GM21576 (cell line): Measurements from ENCODE around the gene GCNT2.
"Not testable (repeated sequence)": the region's sequence is repeated elsewhere in the genome, so short reads cannot be mapped to it uniquely, and the experiment has no call there.

Experiments used
- ATAC-seq: cut with Tn5 transposase; IDR thresholded peaks from one replicate; pipeline ENCODE4 v1.9.1; 2021; ENCODE audit warnings: mild to moderate bottlenecking, moderate library complexity; ENCODE audit not compliant: unreplicated experiment

The GCNT2 gene

DNA sequence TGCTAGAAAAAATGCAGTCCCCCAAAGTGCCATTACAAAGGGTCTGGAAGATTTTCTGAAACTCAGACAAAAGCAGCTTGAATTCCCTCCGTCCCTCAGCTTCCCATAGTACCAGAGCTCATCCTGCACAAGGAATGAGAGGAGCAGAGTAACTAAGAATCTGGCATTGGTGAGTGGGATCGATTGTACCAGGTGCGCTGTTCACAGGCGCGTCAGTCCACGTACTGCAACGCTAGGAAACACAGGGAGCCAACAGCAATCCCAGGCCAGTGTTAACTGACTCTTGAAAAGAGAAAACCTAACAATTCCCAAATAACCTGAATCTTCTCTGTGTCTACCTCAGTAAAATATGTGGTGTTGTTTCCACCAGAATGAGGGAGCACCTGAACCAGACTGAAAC, 77.9 kb downstream of the GCNT2 start:
- ATAC-seq, result no peak

DNA sequence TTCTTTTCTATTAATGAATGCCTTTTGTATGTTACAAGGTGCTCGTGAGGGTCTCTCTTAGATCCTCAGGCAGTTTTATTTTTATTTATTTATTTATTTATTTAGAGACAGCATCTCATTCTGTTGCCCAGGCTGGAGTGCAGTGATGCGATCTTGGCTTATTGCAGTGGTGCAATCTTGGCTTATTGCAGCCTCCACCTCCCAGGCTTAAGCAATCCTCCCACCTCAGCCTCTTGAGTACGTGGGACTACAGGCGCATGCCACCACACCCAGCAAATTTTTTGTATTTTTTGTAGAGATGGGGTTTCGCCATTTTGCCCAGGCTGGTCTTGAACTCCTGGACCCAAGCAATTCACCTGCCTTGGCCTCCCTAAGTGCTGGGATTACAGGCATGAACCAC, 79.5 kb downstream of the GCNT2 start:
- not testable (repeated sequence) for ATAC-seq

DNA sequence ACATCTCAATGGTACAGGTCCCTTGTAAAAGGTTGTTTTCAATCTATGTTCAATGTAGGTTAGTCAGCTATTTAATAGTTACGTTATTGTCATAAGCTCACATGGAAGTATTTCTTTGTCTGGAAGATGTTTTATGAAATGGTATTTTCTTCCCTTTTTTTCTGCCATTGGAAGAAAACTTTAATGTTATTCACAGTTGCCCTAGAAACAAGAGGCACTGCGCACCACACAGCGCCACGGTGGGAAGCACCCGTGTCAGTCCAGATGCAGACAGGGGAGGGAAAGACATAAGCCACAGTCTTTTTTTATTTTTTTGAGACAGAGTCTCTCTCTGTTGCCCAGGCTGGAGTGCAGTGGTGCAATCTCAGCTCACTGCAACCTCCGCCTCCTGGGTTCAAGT, 82.1 kb downstream of the GCNT2 start:
- ATAC-seq, result no peak

DNA sequence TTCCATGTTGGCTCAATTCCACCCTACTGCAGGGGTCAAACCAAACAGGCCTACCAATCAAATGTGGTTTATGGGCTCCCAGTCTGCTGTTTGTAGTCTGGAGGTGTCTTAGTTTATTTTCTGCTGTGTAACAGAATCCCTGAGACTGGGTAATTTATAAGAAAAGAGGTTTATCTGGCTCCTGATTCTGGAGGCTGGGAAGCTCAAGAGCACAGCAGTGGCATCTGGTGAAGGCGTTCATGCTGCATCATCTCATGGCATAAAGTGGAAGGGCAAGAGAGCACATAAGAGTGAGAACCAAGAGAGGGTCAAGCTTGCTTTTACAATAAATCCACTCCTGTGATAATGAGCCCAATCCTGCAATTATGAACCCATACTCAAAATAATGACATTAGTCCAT, 87.9 kb downstream of the GCNT2 start:
- no peak for ATAC-seq

DNA sequence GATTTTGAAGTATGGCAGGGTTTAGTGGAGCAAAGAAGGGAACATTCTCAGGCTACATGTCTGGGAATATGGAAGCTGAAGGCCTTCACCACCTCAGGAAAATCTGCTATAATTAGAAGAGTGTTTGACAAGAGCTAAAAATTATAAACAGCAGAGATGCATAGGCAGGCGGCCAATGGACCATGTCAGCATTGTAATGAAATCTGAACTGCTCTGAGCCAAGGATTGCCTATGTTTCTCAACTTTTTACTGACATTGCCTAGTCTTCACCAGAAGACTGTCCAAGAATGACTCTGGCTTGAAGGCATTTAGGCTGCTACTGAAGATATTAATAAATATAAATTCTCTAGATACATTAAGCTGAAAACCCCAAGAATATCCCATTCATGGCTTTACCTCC, 89.1 kb downstream of the GCNT2 start:
- no peak for ATAC-seq

DNA sequence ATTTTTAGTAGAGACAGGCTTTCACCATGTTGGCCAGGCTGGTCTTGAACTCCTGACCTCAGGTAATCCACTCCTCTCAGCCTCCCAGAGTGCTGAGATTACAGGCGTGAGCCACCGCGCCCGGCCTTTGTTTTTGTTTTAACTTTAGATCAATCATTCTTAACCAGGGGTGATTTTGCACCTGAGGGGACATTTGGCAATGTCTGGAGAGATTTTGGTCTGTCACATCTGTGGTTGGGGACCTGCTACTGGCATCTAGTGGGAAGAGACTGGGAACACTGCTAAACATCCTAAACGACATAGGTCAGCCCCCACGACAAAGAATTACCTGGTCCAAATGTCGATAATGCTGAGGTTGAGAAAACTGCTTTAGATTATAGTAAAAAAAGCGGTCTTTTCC, 91.0 kb downstream of the GCNT2 start:
- ATAC-seq, result no peak

DNA sequence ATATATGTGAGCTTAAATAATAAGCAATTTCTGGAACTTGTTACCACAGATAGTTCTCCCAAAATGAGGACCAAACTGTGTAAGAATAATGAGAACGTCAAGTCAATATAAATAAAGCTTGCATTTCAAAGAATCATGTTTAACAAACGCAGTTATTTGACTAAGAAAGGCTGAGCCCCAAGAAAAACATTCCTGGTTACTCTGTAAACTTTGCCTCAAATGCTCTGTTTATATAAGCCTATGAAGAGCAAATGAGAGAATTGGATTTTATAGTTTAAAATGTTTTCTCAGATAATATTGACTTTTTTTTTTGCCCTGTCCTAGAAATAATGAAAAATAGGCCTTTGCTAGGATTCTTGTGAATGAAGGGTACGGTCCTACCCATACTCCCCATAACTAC, 91.9 kb downstream of the GCNT2 start:
- no peak for ATAC-seq

DNA sequence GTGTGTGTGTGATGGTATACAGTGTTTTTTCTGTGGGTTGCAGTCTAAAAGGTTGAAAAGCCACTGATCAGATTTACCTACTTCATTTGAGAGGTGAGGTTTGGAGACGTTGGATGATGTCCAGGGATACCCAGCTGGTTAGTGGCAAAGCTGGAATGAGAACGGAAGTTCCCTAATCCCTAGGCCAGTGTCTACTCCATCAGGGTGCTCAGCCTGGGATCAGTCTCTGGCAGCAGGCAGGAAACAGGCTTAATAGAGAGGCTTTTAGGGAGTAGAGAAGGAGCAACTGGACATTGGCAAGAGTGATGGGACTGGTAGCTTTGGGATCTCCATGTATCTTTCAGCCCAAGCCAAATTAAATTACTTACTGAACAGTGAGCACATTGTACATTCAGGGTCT, 92.6 kb downstream of the GCNT2 start:
- ATAC-seq, result no peak

DNA sequence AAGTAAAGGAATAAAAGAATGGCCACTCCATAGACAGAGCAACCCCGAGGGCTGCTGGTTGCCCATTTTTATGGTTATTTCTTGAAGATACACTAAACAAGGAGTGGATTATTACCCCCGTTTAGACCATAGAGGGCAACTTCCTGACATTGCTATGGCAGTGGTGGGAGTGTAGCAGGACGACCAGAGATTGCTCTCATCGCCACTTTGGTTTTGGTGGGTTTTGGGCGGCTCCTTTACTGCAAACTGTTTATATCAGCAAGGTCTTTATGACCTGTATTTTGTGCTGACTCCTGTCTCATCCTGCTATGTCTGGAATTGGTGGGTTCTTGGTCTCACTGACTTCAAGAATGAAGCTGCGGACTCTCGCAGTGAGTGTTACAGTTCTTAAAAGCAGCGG, 94.5 kb downstream of the GCNT2 start:
- ATAC-seq, result no peak

DNA sequence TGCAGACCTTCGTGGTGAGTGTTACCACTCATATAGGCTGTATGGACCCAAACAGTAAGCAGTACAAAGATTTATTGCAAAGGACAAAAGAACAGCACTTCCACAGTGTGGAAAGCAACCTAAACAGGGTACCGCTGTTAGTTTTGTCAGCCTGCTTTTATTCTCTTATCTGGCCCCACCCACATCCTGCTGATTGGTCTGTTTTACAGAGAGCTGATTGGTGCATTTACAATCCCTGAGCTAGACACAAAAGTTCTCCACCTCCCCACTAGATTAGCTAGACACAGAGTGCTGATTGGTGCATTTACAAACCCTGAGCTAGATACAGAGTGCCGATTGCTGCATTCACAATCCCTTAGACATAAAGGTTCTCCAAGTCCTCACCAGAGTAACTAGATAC, 95.1 kb downstream of the GCNT2 start:
- ATAC-seq, result not testable (repeated sequence)

DNA sequence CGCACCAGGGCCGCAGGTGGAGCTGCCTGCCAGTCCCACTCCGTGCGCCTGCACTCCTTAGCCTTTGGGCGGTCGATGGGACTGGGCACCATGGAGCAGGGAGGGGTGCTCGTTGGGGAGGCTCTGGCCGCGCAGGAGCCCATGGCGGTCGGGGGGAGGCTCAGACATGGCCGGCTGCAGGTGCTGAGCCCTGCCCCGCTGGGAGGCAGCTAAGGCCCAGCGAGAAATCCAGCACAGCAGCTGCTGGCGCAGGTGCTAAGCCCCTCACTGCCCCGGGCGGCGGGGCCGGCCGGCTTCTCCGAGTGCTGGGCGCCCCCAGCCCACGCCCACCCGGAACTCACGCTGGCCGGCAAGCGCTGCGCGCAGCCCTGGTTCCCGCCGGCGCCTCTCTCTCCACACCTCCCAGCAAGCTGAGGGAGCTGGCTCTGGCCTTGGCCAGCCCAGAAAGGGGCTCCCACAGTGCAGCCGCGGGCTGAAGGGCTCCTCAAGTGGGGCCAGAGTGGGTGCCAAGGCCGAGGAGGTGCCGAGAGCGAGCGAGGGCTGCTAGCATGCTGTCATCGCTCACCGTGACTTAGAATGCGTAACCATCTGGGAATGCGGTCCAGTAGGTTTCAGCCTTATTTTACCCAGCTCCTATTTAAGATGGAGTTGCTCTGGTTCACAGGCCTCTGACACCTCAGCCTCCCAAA, 96.0 kb downstream of the GCNT2 start:
- no peak for ATAC-seq

DNA sequence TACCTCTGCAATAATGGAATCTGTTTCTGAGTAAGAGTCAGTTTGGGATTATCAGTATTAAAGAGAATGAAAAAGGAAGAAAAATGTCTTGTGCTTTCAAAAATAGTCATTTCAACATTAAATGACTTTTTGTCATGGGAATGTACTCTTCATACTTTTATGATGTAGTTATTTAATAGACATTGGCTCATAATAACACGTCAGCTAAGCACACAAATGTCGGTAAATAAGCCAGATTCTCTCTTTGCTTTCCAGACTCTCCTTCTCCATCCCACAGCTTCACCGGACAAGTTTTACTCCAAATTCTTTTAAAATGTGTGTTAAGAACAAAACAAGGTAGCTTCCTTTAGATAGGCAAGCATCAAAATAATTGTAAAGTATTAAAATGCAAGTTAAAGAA, 97.3 kb downstream of the GCNT2 start:
- no peak for ATAC-seq

DNA sequence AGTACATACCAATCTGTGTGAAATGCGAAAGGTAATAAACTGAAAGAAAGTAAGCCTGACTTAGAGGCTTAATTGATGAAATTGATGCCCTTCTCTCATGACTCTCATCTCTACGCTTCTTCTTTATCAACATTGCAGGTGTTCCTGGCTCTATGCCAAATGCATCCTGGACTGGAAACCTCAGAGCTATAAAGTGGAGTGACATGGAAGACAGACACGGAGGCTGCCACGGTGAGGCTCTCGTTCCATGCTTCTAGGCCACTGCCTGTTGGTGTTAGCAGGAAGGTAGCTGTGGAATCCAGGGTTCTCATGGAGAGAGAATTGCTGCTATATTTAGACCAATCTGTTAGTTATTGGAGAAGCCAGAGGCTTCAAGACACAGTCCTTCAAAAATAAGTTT, 100.1 kb downstream of the GCNT2 start:
- no peak for ATAC-seq

DNA sequence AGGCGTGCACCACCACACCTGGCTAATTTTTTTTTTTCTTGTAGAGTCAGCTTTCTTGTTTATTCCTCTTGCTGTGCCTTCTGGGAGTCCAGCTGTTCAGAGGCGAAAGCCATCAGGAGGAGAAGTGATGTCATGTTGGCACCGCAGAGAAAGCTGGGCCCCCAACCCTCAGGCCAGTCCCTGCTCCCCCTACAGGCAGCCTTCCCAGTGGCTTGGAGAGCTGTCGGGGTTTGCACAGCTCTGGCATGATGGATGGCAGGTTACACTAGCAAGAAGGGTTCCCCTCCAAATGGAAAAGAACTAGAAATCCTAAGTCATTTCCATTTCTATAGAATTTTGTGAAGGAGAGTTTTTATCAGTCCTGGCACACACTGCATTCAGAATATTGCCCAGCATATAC, 100.7 kb downstream of the GCNT2 start:
- no peak for ATAC-seq

DNA sequence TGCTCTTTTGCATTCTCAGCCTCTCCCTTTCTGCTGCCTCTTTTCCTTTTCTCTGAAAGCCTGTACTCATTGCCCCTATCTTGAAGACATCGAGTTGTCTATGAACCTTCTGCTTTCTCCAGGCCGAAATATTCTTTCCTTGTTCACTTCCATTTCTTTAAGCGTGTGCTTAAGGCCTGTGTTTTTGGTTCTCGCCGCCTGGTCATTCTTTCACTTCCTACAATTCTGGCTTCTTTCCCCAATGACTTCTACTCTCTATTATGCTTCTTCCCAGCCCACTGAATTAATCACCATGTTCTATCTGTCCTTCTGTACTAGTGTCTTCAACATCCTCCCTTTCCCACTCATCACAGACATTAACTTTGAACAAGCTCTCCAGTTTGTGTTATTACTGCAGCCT, 103.7 kb downstream of the GCNT2 start:
- ATAC-seq, result no peak

DNA sequence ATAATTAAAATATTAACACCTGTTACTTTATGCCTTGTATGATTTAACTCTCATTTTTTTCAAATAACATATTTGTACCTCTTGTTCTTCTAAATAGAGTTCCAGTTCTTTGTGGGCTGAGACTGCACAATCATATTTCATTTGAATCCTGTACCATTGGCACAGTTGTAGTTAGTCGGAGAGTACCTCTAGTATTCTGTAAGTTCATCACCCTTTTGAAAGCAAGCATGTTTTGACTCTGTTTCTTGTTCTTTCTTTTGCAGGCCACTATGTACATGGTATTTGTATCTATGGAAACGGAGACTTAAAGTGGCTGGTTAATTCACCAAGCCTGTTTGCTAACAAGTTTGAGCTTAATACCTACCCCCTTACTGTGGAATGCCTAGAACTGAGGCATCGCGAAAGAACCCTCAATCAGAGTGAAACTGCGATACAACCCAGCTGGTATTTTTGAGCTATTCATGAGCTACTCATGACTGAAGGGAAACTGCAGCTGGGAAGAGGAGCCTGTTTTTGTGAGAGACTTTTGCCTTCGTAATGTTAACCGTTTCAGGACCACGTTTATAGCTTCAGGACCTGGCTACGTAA, 105.1 kb downstream of the GCNT2 start:
- ATAC-seq, result peak; percentile 51

DNA sequence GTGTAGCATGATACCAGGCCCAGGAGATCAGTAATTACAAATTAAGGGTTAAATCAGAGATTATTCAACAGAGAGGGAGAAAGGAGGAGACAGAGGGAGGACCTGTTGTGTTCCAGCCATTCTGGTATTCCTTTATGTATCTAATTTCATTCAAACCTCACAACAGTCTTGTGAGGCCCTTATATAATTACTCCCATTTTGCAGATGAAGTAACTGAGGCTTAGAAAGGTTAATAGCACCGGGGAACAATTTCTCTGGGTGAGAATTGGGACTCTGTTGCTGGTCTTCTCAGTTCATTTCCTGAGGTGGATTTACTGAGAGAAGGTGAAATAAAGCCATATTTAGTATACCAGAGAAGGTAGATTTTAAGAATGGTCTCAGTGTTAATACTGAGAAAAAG, 106.6 kb downstream of the GCNT2 start:
- ATAC-seq, result no peak

DNA sequence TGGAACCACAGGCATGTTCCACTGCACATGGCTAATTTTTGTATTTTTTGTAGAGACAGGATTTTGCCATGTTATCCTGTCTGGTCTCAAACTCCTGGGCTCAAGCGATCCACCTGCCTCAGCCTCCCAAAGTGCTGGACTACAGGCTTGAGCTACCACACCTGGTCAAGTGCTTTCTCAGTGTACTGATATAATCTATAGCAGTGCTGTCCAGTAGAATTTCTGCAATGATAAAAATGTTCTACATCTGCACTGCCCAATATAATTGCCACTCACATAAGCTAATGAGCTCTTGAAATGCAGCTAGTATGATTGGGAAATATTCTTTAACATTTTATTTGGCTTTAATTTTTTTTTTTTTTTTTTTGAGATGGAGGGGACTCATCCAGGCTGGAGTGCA, 109.0 kb downstream of the GCNT2 start:
- no peak for ATAC-seq

DNA sequence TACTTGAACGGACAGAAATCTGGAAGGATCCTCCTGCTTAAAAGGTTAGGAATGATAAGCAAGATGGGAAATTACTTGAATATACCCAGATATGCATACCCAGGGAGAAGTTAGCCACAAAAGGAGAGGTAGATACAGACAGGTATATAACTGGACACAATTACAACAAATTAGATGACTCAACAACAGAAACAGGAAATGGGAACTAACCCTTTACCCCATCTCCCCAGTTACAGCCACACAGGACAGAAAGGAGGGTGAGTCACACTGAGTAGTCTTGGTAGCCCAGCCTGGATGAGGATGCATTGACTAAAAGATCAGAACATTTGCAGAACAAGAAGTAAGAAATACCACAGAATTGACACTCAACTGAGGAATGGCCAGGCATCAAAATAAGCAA, 112.1 kb downstream of the GCNT2 start:
- peak; percentile 96 for ATAC-seq

DNA sequence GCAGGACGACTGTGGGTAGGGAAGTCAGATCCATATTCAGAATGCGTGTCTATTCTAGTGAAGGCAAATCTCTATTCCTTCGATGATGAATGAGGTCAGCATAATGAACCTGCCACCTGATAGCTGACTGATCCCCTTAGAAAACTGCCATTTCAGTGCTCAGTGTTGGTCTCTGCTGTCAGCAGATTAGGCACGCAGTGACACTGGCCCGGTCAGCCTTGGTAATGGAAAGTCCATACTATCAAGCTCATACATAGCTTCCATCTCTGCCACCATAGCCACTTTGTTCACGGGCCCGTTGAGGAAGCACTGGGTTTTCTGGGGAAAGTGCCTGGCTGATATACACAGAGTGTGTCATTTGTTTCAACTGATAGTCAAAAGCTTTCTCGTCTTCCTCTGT, 119.3 kb downstream of the GCNT2 start:
- no peak for ATAC-seq

DNA sequence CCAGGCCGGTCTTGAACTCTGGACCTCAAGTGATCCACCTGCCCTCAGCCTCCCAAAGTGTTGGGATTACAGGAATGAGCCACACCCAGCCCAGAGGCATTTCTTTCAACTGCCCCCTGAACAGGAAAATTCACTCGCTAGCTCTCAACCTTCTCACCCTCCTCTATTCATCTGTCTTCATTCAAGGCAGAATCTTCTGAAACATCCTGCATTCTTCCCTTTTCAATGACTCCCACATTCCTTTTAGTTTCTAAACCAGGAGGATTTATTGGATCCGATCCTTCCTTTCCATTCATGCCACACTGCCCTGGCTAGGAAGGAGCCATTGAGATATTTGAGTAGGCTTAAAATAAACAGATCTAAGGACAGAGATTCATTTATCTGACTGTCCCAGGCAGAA, 120.4 kb downstream of the GCNT2 start:
- ATAC-seq, result no peak

DNA sequence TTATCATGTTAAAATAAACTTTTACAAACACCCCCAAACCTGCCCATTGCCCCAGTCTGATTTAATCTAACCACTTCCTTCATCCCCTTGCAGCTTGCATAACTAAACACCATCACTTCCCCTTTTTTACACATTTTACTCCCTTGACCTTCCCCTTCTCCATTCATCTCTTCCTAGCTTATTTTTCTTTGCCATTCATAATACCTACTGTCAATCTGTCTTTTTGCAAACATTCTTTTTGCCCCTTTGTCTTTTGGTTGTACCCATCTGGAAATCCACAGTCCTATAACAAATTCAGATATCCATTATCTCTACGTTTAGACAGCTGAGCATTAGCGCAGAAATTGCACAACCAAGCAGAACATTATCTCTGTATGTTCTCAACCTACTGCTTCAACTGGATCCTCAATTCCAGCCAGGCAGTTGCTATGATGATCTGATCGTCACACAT, 122.1 kb downstream of the GCNT2 start:
- peak; percentile 77 for ATAC-seq

DNA sequence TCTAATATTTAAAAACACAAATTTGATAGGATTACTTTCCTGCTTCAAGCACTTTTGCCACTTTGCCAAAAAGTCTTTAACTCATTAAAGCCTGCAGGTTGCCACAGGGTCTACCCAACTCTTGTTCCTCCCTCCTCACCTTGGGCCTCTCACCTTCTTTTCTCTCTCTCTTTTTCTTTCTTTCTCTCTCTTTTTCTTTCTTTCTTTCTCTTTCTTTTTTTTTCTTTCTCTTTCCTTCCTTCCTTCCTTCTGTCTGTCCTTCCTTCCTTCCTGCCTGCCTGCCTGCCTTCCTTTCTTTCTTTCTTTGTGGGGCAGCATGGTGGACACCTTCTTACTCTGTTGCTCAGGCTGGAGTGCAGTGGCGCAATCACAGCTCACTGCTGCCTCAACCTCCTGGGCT, 123.1 kb downstream of the GCNT2 start:
- ATAC-seq, result no peak
